ENCODE results near the gene SNAPC3.
"Not testable (repeated sequence)": the region's sequence is repeated elsewhere in the genome, so short reads cannot be mapped to it uniquely, and the experiment has no call there.

SNAPC3 gene

DNA sequence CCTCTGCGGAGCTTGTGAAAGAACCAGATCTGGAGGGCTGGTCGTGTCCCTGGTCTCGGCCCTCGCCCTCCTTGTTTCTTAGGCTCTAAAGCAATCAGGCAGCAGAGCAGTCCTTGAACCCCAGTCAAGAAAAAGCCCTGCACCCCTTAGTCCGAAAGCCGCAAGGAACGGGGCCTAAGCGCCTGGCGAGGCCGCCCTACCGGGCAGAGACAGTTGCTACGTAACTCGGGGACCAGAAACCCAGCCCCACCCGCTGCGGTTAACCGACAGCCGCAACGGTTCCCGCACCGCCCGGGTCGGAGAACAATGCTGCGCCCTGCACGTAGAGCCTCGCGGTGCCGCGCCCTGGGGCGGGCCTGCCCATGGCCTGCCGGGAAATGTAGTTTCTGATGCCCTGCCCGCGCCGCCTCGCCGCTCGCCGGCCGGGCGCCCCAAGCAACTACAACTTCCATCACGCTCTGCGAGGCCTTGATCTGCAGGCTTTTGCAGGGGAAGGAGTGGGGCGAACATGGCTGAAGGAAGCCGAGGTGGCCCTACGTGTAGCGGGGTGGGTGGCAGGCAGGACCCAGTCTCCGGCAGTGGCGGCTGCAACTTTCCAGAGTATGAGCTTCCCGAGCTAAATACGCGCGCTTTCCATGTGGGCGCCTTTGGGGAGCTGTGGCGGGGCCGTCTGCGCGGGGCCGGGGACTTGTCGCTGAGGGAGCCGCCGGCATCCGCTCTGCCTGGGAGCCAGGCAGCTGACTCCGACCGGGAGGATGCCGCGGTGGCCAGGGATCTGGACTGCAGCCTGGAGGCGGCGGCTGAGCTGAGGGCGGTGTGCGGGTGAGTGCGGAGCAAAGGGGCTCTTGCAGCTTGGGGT lies at the start of gene SNAPC3:
Gene SNAPC3 (plus strand): TSS at position 505 of the 859 bp plus-strand sequence. CDS start 4 bp downstream, at position 509.
- DNase-seq (ENCODE audit: low spot score): peak; percentile 77

DNA sequence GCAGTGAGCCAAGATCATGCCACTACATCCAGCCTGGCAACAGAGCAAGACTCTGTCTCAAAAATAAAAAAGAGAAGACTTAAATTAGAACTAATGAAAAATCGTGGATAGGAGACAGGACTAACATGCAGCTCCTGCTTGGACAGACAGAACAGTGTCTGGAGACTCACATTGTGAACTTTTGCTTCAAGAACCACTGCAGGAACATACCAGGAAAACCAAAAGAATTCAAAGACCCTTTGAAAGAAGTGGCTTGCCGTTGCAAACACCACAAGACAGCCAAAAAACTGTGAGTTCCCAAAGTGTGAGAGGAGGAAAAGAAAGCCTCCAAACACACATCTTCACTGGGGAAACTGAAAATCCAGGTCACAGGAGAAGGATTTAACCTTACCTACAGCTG lies 48.8 kb upstream of the SNAPC3 start:
- DNase-seq (ENCODE audit: low spot score): no peak

DNA sequence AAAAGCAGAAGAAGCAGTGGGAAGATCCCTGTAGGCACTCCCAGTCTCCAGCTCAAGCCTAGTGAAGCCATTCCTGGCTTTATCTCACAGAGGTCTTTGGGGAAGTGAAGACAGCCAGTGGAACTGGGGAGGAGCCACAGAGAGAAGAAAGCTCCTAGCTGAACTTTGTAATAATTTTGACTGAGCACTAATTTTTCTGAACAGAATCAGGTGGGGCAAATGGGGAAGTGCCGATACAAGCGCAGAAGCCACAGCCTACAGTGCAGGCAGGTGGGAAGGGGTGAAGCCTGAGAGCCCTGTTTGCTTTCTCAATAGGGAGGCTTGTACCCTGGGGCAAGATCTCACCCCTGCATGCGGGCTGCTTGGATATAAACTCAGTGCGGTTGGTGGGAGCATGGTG lies 48.4 kb upstream of the SNAPC3 start:
- DNase-seq (ENCODE audit: low spot score): no peak

DNA sequence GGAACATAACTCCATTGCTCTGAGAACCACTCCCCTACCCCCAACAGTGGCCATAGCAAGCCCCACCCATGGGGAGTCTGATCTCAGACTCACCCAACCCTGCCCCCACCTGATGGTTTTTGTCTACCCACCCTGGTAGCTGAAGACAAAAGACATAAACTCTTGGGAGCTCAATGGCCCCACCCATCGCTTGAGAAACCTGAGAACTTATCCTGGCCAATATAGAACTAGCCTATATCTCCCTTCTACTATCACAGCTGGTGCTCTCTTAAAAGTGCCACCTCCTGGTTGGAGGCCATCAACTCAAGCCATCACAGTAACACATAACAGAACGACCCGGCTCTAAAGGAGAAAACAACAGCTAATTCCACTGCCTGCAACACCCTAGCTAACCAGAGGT lies 47.9 kb upstream of the SNAPC3 start:
- no peak for DNase-seq (ENCODE audit: low spot score)

DNA sequence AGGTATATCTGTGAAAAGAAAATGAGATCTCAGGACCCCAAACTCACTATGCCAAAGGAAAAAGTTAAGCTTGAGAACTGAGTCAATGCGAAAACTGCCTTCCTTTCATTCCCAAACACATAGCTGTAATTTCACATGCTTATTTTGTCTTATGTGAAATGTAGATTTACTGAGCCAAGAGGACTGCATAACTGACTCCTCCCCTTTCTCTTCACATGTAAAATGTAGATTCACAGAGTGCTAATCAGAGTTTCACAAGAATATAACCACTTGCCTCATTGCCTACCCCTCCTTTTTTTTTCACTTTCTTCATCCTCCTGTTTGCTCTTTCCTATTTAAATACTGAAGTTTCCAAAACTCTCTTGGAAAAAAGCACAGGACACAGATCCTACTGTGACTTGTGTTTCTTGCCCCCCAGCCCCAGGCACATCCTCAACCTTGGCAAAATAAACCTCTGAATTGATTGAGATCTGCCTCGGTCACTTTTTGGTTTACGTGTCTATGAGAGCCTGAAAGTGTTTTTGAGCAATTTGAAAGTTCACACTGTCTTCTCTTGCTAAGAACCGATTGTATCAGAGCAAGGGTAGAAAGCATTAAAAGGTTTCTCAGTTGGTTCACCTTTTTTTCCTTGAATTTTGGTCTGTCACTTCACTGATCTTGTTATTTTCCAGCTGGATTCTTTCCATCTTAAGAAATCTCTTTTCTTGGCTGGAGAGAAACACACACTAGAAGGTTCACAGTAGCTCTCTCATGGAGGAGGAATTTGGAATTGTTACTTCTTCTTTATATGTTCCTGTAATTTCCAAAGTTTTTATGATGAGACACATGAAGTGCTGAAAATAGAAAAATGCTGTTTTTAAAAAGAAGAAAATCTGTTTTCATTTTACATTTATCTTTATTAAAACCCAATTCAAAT lies 44.8 kb upstream of the SNAPC3 start:
- no peak for DNase-seq (ENCODE audit: low spot score)

DNA sequence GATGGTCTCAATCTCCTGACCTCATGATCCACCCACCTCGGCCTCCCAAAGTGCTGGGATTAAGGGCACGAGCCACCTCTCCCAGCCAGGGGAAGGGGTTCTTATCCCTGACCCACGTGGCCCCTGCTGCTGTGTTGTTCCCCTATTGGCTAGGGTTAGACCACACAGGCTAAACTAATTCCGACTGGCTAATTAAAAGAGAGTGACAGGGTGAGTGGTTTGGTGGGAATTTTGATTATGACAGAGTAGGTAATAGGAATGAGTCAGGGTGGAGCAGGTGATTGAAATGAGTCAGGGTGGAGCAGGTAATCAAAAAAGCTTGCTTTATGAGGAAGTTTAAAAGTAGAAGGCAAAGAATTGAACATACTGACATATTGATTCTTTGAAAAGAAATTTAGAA lies 43.4 kb upstream of the SNAPC3 start:
- DNase-seq (ENCODE audit: low spot score): not testable (repeated sequence)

DNA sequence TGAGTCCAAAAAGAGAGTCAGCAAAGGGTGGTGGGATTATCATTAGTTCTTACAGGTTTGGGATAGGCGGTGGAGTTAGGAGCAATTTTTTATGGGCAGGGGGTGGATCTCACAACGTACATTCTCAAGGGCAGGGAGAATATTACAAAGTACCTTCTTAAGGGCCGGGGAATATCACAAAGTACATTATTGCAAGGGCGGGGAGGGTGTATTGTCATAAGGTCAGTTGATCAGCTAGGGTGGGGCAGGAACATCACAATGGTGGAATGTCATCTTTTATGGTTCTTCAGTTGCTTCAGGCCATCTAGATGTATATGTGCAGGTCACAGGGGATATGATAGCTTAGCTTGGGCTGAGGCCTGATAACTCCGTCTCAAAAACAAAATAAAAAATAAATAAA lies 42.8 kb upstream of the SNAPC3 start:
- not testable (repeated sequence) for DNase-seq (ENCODE audit: low spot score)

DNA sequence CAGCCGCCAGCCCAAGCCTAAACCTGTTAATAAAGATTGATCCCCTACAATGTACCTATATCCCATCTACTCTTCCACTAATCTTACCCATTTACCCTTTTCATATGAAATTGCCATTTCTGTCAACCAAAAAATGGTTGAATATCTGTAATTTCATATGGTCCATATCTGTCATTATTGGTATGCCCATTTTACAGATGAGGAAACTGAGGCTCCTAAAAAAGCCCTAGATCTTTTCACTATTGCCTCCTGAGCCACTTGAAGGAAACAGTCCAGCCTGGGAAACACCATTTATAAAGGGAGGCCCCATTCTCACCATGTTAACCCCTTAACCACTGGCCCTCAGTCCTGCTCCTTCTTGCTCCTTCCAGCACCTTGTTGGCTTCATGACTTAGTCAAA lies 41.2 kb upstream of the SNAPC3 start:
- DNase-seq (ENCODE audit: low spot score): no peak

DNA sequence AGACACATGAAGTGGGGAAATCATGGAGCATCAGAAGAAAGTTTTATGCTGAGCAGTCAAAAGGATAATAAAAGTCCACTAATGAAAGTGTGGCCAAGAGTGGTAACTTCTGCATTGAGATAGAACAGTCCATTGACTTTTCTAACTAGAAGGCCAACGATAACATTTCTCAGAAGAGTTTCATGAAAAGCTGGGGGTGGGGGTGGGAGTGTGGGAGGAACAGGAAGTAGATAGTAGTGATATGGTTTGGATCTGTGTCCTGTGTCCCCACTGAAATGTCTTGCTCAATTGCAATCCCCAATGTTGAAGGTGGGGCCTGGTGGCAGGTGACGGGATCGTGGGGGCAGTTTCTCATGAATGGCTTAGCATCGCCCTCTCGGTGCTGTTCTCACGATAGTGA lies 36.2 kb upstream of the SNAPC3 start:
- no peak for DNase-seq (ENCODE audit: low spot score)

DNA sequence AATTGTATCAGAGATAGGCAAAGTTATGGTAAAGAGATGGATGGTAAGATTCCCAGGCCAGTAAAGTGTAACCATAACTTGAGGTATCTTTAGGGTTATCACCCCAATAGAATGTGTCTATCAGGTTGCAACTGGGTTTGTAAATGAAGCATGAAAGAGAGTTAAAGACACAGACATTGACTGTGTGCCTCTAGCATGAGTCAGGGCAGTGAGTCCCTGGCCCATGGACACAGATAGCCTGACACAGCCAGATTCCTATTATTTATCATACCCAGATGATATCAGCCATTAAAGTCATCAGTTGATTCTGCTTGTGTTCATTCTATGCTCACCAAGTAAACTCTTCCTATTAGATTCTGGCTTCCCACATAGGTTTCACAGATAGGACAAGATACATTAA lies 33.5 kb upstream of the SNAPC3 start:
- no peak for DNase-seq (ENCODE audit: low spot score)

DNA sequence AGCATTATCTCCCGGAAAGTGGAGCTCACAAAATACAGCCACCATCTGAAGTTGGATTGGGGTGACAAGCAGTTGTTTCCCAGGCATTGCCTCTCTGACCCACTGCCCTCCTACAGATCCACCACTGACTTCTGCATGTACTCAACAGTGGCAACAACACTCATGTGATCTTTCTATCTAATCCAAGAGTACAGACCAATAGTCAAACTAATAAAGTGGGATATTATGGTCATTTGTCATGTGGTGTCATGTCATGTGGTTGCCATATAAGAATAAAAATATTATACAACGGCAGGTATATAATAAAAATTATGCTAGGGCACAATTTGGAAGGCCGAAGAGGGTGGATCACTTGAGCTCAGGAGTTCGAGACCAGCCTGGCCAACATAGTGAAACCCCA lies 33.0 kb upstream of the SNAPC3 start:
- DNase-seq (ENCODE audit: low spot score): no peak

DNA sequence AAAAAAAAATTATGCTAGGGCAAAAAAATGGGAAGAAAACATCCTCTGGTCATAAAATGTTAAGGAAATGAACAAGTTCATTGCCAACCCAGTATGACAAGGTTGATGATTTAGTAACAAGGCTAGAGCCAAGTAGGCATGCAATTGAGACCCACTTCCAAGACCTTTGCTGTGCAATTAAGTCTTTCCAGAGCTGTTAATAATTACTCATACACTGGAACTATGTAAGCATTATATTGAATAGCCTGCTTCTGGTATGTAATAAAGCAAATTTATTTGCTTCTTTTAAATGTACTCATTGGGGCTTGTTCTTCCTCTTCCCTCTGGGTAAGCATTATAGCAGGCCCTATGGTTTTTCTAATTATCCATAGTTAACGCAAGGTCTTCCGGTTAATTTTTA lies 32.5 kb upstream of the SNAPC3 start:
- DNase-seq (ENCODE audit: low spot score): no peak

DNA sequence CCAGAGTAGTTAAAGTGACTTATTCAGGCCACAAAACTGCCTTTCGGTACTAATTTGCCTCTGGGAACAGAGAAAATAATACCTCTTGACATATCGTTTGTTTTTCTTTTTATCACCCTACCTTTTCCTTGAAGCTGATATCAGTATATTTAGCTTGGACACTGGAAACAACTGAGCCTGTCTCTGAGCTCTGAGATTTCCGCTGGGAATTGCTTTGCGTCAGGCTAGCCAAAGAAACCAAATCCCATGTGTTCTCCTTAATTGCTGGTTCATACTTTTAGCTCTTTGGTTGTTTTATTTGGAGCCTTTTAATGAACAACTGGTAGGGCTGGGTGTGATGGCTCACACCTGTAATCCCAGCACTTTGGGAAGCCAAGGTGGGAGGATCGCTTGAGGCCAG lies 30.3 kb upstream of the SNAPC3 start:
- DNase-seq (ENCODE audit: low spot score): no peak

DNA sequence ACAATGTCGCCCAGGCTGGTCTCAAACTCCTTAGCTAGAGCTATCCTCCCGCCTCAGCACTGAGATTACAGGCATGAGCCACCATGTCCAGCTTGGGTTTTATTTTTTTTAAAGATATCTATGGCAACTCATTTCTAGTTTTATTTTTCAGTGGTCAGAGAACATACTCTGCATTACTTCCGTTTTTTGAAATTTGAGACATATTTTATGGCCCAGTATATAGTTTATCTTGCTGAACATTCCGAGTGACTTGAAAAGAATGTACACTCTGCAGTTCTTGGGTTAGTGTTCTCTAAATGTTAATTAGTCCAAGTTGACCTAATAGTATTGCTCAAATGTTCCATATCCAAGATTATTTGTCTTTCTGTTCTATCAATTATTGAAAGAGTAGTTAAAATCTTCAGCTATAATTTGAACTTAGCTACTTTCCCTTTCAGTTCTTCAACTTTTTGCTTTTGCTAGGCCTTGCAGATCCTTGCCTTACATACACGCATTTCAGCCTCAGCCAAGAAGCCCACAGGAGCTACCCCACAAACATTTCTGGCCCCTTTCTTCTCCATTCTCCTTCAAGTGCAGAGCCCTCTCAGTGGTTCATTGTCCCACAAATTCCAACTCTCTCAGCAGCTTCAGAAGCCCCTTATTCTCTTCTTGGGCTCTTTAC lies 22.3 kb upstream of the SNAPC3 start:
- DNase-seq (ENCODE audit: low spot score): no peak

DNA sequence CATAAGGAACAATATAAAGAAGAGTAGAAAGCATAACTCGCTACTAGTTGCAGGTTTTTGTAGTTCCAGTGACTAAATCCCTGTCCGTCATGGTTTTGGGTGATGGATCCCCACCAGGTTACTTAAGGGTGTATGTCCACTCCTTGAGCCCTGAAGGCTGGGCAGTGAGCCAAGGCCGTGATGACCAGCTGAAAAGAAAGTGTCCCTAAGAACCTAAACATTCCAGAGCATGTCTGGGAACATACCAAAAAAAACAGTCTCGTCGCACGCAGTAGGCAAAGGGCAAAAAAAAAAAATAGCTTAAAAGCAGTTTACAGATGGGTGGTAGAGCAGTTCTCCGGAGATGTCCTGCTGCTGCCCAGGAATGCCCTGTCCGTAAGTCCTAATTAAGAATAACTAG lies 21.4 kb upstream of the SNAPC3 start:
- no peak for DNase-seq (ENCODE audit: low spot score)

DNA sequence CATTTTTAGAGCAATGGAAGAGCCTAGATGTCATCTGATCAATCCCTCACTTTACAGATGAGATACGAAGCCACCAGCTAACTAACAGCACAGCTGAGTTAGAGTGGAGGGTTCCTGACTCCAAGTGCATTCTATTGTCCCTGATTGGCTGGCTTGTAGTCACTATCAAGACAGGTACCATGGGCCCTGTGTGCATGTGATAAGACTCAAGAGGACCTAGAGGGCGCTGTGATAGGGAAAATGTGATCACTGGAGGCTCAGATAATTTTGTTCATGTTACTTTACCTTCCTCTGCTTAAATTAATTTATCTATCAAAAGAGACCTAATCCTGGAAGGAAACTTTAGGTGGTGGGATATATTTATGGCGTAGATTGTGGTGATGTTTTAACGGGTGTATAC lies 19.5 kb upstream of the SNAPC3 start:
- peak; percentile 13 for DNase-seq (ENCODE audit: low spot score)

DNA sequence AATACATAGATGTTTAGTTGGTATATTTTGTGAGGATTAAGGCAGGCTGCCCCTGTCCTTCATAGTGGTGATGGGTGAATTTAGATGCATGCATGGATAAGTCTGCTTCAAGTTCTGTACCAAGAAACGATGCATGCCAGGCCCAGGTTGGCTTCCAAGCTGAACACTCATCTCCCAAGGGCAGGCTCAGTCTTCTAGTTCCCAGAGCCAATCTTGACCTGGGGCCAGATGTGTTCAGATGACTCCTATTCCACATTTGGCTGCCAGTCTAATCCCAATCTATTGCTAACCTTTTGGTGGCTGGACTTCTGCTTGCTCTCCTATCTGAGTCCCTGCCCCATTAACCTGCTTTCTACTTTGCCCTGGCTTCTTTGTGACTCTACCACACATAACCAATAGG lies 18.5 kb upstream of the SNAPC3 start:
- DNase-seq (ENCODE audit: low spot score): no peak

DNA sequence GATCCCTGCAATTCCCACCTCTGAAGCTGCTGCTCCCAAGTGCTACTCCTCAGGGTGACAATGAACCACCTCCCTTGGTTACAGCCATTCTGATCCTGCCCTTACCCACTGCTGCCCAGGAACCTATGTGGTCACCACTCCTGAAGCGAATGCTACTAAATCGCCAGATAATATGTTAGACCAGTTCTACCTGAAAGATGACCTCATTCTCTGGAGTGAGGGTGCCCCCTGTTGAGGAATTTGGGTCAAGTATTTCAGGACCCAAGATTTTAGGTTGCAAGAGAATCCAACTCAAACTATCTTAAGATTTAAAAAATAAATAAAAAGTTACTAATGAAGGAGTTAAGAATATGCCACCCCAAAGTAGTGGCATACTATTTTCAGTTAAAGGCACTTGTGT lies 5.8 kb upstream of the SNAPC3 start:
- peak; percentile 18 for DNase-seq (ENCODE audit: low spot score)

DNA sequence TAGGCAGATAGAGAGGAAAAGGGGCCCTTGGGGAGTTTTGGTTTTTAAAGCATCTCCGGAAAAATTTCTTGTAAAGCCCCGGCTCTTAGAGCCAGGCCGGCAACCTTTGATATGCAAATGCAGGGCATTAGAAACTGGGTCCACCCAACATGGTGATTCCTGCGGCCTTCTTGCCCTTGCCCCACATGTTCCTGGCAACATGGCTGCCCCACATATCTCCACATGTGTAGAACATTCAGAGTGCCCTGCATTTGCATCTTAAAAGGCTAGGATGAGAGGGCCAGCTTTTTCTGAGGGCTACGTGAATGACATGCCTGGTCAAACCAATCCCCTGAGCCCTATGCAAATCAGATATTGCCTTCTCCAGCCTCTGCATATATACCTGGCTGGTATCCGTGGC lies 5.0 kb upstream of the SNAPC3 start:
- no peak for DNase-seq (ENCODE audit: low spot score)

DNA sequence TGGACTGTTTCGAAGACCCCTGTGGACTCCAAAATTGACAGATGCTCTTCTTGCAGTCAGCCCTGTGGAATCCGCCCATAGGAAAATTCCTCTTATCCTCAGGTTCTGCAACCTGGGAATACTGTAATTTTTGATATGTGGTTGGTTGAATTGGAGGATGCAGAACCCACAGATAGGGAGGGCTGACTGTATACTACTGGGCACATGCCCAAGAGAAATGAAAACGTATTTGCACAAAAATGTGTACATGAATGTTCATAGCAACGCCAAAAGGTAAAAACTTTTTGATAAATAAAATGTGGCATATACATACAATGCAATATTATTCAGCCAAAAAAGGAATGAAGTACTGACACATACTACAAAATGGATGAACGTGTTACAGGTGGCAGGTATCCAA lies 1.9 kb upstream of the SNAPC3 start:
- no peak for DNase-seq (ENCODE audit: low spot score)

DNA sequence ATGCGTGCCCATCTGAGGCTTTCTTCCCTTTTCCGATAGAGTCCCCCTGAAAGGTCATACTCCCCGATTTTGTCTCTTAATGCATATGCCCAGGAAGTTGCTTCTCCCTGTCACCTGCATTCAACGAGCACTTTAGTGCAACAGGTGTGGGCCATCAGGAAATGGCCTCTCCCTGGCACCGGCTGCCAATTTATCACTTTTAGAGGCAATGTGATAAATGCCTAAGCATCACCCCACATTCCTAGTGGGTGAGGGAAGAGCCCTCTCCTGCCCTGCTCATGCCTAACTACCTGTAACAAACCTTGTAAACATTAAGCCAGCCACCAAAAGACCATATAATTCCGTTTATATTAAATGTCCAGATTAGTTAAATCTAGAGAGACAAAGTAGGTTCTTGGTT lies 1.1 kb upstream of the SNAPC3 start:
- DNase-seq (ENCODE audit: low spot score): no peak

DNA sequence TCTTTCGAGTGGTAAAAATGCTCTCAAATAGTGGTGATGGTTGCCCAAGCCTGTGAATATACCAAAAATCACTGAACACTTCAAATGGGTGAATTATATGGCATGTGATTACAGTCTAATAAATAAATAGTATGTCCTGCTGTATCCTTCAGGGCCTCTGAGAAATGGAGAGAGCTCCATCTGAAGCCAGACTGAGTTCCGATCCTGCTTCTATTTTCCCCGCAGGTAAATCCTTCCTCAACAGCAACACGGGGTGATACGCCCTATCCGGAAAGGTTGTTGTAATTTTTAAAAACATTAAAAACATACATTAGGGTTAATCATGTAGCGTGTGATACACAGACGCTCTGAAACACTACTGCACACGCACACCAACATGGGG lies 695 bp upstream of the SNAPC3 start:
- no peak for DNase-seq (ENCODE audit: low spot score)
